A673 (cell line): ENCODE measurements around the gene PRKAA2.

Experiments used
- CTCF ChIP-seq: fragments of 300-800, 200-600 bp; sonication (generic); conservative IDR thresholded peaks from 2 replicates; pipeline ENCODE4 v1.5.1; 2017; ENCODE audit warnings: low read depth, mild to moderate bottlenecking, antibody characterized with exemption, low read length, moderate library complexity, mixed read lengths
- EZH2 ChIP-seq: fragments of 200-600 bp; sonication (generic); IDR thresholded peaks from 2 replicates; pipeline ENCODE4 v1.6.1; 2017; ENCODE audit warnings: borderline replicate concordance, low read depth, mild to moderate bottlenecking, mixed read lengths, antibody characterized with exemption, low read length; ENCODE audit not compliant: poor library complexity, severe bottlenecking

- TF ChIP-seq CTCF: no peak
- no peak for TF ChIP-seq EZH2
Measured at GRCh38 chr1:56703747-56704146, 58.6 kb downstream of the PRKAA2 start.
